A204.1 (cell line): ENCODE results near the gene SLC22A23.

Experiments used
- FAIRE-seq: peaks from 2 replicates; lab custom pipeline; 2012; peaks lifted over from hg19 to GRCh38; lab: Jason Lieb, UNC

SLC22A23 gene

GRCh38 chr6:3294921-3295871 is 161.7 kb downstream of the SLC22A23 start:
- no peak for FAIRE-seq

GRCh38 chr6:3294396-3294795 is 162.5 kb downstream of the SLC22A23 start:
- no peak for FAIRE-seq

GRCh38 chr6:3293271-3294155 is 163.3 kb downstream of the SLC22A23 start:
- no peak for FAIRE-seq

DNA sequence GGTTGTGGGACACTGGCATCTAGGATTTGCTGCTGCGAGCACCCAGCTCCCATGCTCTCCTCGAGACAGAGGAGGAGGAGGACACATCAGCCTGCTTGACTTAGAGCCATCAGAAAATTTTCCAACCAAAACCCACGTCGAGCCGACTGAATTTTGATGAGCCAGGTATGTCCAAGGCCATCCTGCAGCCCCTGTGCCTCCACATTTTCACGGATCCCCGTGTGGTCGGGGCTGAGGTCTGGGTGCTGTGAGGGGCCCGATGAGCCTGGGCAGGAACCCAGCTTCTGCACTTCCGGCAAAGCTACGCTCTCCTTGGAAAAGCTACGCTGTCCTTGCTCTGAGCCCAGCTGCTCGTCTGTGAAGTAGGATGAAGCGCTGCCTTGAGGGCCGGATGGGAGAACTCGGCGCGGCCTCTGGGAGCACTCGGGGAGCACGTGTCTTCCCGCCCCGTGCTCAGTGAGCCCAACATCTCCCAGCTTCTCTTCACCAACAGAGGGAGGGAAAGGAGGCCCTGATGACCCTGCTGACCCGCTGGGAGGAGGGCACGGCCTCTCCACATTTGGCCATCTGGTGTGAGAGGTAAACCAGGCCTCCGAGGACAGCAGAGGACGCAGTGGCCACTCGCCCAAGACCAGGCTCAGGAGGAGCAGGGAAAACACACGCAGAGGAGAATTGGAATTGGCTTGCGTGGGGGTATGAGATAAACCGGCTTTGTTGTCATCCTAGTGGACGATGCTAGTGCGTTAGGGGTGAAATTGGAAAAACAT is 164.2 kb downstream of the SLC22A23 start:
- FAIRE-seq: no peak

GRCh38 chr6:3291987-3292386 is 164.9 kb downstream of the SLC22A23 start:
- no peak for FAIRE-seq

- no peak for FAIRE-seq
Measured at GRCh38 chr6:3291346-3291745, 165.5 kb downstream of the SLC22A23 start.

DNA sequence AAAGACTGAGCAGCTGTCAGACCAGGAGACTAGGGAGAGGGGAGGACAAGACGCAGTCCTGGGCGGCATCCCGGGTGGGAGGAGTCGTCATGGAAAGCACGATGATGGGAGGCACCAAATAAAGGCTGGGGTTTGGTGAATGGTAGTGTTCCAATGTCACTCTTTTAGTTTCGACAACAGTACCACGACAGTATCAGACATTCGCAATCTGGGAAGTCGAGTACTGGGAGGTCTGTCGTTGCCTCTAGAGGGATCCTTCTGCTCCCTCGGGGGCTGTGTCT is 166.0 kb downstream of the SLC22A23 start:
- FAIRE-seq: no peak

DNA sequence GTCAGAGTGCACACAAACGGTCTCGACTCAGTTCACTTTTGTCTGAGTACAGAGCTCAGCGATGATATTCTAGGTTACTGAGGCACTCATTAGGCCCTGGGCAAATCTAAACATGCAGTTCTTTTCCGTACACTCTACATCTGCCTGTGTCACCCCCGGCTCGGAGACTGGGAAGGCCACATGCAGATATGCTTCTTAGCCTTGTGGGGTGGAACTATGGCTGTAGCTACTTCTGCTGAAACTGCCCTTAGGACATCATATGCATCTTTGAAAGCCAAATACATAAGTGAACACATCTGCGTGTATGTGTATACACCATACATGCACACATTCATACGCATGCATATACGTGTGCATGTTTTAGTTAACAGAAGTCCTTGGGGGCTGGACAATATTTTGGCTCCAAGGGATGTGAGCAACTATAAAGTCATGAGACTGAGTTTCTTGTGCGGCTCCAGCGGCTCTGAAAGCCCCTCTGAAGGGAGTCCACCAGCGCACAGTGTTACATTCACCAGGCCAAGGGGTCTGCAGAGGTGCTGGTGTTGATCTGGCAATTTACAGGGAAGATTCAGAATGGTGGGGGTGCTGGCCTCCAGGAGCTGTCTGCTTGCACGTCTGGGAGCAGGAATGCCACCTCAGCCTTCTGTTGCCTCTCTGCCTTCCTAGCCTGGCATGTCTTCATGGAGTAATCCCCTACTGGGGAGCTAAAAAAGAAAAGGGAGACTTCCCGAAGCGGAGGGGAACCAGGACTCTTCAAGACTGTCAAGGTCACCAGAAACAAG is 166.5 kb downstream of the SLC22A23 start:
- no peak for FAIRE-seq

DNA sequence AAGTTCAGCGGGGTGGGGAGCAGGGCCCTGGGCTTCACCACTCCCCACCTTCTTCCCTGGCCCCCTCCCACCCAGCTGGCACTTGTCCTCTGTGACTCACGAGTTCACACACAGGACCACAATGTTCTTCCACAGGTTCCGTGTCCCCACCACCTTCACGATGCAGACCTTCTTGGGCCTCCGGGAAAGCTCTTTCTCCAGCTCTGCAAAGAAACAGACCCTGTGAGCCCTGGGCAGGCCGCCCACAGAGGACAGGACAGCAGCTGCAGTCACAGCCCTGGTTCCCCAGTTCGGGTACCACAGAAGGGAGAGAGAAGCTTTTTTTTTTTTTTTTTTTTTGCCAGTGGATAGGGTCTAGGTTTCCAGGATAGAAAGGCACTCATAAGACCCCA is 167.2 kb downstream of the SLC22A23 start:
- FAIRE-seq: no peak

DNA sequence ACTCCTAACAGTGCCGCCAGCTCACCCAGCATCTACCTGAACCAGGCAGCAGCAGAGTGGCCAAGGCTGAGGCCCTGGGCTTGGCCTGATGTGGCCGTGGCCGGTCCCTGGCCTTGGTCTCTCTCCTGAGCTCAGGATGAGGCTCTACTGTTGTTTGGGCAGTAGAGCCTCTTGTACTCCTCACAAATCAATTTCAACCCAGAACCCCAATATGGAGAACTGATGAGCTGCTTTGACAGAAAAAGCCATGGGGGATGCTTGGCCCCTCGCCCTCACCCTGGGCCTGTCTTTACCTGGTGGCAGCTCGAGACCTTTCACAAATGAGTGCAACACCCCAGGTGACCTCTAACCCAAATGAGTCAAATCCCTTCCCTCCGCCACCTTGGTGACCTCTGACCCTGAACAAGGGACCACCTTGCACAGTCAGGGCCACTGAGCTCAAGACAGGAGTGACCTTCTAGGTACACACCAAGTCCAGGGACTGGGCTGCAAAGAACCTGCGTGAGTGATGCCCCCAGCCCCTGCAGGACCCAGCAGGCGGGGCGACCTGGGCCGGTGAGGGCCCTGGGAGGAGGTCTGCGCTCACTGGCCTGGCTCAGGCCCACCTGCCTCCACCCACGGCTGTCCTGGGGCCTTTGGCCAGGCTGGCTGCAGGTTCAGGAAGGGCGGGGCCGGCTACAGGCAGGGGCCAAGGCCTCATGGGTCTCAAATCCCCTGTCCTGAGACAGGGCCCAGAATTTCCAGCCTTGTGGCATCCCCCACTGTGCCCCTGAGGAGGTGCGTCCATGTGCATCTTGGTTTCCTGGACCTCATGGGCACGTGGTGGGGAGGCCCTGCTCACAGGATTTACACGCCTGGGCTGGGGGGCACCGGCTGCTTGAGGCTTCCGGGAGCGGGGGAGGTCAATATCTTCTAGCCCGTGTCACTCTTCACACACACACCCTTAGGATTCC is 167.9 kb downstream of the SLC22A23 start:
- no peak for FAIRE-seq

DNA sequence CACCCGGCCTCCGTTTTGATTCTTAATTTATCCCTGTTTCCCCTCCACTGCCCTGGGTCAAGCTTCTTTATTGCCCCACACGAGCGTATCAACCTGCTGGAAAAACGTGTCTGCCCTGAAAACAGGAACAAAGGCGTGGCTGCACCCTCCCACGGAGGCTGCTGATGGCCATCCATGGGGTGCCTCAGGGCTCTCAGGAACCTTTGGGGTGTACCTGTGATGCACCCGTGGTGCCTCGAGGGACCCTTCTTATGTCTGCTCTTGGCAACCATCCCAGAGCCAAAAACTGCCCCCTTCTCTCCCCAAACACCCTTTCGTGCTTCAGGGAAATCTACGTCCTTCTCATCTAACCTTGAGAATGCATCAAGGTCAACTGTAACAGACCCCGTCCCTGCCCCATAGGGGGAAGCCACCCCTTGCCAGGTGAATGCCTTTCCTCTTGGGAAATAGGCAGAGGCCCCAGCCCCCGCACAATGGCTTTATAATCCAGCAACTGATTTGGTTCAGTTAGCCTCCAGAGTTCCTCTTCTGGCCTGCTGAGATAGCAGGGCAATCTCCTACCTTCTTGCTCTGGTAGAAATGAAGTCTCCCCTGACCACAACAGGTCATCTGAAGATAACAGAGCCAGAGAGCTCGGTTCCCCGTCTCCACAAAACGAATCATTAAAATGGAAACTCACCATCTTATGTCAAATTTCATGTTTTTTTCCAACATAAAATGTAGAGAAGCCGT is 168.7 kb downstream of the SLC22A23 start:
- FAIRE-seq: no peak

DNA sequence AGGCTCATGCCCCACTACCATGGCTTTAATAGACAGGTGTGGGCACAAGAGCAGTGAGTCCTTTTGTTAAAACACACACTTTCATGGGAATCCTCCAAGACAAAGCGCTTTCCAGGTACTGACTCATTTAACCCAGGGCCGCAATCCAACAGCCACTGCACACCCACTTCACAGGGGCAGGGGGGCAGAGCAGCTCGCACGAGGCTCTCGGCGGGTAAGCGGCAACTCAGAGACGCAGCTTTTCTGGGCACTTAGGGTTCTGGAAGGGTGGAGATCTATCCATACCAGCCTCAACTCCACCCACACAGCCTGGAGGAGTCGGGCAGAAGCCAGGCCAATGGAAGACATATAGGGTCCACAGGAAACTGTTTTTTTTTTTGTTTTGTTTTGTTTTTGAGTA is 169.5 kb downstream of the SLC22A23 start:
- no peak for FAIRE-seq

- FAIRE-seq: no peak
Measured at GRCh38 chr6:3286641-3287171, 170.1 kb downstream of the SLC22A23 start.

- FAIRE-seq: no peak
Measured at GRCh38 chr6:3285732-3286131, 171.1 kb downstream of the SLC22A23 start.

DNA sequence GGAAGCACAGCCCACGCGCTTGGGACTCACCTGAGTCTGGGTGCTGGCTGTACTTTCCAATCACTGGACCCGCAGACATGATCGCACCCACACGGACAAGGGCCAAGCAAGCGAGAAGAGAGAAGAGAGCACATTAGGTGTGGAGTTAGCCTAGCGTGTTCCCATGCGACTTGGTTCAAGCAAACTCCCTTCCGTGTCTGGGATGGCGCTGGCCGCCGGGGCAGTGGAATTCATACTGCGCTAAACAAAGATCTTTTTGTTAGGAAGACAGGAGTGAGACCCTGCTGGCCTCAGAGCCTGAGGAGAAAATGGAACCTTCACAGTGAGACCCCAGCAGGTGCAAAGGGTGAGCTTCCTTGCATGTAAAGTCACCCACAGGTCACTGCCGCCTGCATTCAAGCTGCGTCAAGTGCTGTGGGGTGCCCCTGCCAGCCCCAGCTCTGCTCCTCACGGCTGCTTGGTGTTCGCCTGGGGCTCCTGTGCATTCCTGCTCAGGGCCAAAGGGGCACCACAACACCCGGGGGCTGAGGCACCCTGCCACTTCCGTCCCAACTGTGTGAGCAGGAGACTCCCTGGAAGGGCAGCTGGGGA is 171.7 kb downstream of the SLC22A23 start:
- no peak for FAIRE-seq

DNA sequence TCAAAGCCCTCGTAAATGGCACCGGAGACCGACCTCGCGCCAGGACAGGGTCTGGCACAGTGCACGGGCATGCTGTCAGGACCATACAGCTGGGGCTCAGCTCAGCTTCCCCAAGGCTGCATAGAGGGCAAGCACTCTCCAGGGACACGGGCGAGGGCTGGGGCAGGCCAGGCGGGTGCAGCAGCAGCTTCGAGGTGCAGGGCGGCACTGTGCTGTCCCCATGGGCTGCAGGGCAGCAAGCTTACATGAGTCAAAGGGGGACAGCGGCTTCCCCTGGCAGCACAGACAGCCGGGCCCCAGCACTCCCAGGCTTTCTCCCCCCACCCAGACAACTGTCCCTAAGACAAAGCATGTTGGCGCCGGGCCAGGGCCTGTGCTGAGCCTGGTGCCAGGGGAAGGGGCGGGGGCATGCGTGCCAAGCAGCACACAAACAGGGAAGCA is 172.4 kb downstream of the SLC22A23 start:
- FAIRE-seq: no peak

- no peak for FAIRE-seq
Measured at GRCh38 chr6:3283641-3284435, 173.0 kb downstream of the SLC22A23 start.

DNA sequence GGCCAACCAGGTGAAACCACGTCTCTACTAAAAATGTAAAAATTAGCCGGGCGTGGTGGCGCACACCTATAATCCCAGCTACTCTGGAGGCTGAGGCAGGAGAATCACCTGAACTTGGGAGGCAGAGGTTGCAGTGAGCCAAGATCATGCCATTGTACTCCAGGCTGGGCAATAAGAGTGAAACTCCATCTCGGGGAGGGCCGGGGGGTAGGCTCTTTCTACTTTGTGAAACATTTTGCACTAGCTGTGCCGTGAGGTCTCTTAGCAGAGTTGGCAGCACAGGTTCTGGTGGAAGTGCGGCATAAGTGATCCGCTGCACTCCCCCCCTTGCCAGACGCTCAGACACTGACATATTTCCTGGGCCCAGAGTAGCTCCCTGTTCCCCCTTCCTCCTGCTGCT is 173.6 kb downstream of the SLC22A23 start:
- no peak for FAIRE-seq
